ENCODE results near the gene VAMP2.

- TF ChIP-seq, protein P1, sequence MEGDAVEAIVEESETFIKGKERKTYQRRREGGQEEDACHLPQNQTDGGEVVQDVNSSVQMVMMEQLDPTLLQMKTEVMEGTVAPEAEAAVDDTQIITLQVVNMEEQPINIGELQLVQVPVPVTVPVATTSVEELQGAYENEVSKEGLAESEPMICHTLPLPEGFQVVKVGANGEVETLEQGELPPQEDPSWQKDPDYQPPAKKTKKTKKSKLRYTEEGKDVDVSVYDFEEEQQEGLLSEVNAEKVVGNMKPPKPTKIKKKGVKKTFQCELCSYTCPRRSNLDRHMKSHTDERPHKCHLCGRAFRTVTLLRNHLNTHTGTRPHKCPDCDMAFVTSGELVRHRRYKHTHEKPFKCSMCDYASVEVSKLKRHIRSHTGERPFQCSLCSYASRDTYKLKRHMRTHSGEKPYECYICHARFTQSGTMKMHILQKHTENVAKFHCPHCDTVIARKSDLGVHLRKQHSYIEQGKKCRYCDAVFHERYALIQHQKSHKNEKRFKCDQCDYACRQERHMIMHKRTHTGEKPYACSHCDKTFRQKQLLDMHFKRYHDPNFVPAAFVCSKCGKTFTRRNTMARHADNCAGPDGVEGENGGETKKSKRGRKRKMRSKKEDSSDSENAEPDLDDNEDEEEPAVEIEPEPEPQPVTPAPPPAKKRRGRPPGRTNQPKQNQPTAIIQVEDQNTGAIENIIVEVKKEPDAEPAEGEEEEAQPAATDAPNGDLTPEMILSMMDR (conservative IDR thresholded peaks at IDR 0.05 in 1 of 2, IDR thresholded peaks at IDR 0.05 in 1 of 2; ENCODE audit: extremely low read depth in 1 of 2, insufficient read depth in 1 of 2, low read depth in 1 of 2, low read length in 2 of 2): no peak
- no peak for TF ChIP-seq EZH2 (IDR thresholded peaks at IDR 0.05; ENCODE audit: borderline replicate concordance, low read length)
These were observed 19.7 kb downstream of the VAMP2 start for GRCh38 chr17:8142887-8143580.

Measured in mammary epithelial cell (primary cell).